HepG2 (cell line): ENCODE results near the gene BPI.

Source experiments
- BHLHE40 ChIP-seq: IDR thresholded peaks from 2 replicates; pipeline ENCODE4 v1.6.1; 2011; ENCODE audit warnings: low read length, improper control_type of control experiment
- BRCA1 ChIP-seq: sonication (generic); formaldehyde crosslinking; IDR thresholded peaks from 2 replicates; pipeline ENCODE4 v1.4.0; 2020; ENCODE audit warnings: missing genetic modification reagents
- HNRNPH1 ChIP-seq: fragments of 200-400 bp; formaldehyde crosslinking; optimal IDR thresholded peaks from 2 replicates; pipeline ENCODE3; 2017; ENCODE audit warnings: mild to moderate bottlenecking, low read depth, low read length
- KDM1A ChIP-seq: IDR thresholded peaks from 2 replicates; pipeline ENCODE4 v1.6.1; 2016; ENCODE audit warnings: missing compliant biosample characterization
- SP1 ChIP-seq, 2 experiments: fragments of 450-650 bp in 1 of 2; sonication (generic) in 1 of 2; formaldehyde crosslinking in 1 of 2; IDR thresholded peaks; 2 replicates each; pipeline versions ENCODE4 v1.4.0 to v1.6.1; 2016 to 2020; ENCODE audit warnings: missing genetic modification reagents in 1 of 2
- TOE1 ChIP-seq: sonication (generic); formaldehyde crosslinking; IDR thresholded peaks from 2 replicates; pipeline ENCODE4 v1.4.0; 2020; ENCODE audit warnings: mild to moderate bottlenecking, missing genetic modification reagents
- ZBTB7A ChIP-seq: sonication (generic); formaldehyde crosslinking; IDR thresholded peaks from 2 replicates; pipeline ENCODE4 v1.8.0; 2022; ENCODE audit warnings: mild to moderate bottlenecking, missing genetic modification reagents
- ZFP36 ChIP-seq: fragments of 150-350 bp; IDR thresholded peaks from 2 replicates; pipeline ENCODE4 v1.6.1; 2018; ENCODE audit warnings: borderline replicate concordance, low read length, low read depth; ENCODE audit not compliant: partially characterized antibody
- ZNF207 ChIP-seq: fragments of 450-650 bp; IDR thresholded peaks from 2 replicates; pipeline ENCODE4 v1.6.1; 2016; ENCODE audit warnings: antibody characterized with exemption, borderline replicate concordance
- ZNF616 ChIP-seq: sonication (generic); formaldehyde crosslinking; IDR thresholded peaks from 2 replicates; pipeline ENCODE4 v1.5.0; 2020; ENCODE audit warnings: low read depth, mild to moderate bottlenecking, missing genetic modification reagents
- ZNF644 ChIP-seq: IDR thresholded peaks from 2 replicates; pipeline ENCODE4 v1.6.1; 2016; ENCODE audit warnings: low read depth

DNA sequence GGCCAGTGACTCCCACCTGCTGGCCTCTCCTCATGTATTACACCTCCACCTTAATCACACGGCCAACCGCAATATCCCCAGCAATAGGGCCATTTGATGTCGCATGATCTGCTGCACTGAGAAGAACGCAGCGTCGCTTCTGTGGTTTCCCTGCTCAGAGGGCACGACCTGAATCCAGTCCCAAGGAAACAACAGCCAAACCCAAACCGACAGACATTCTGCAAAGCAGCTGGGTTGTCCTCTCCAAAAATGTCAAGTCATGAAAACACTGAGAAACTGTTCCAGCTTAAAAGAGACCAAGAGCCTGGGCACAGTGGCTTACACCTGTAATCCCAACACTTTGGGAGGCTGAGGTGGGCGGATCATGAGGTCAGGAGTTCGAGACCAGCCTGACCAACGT is 7.5 kb upstream of the BPI start:
- TF ChIP-seq HNRNPH1 (no peak), BHLHE40 (no peak), KDM1A (CRISPR knock-in tag) (no peak), ZFP36 (no peak), ZNF207 (no peak), TOE1 (CRISPR knock-in tag) (no peak), ZBTB7A (CRISPR knock-in tag) (no peak), ZNF616 (CRISPR knock-in tag) (no peak), BRCA1 (no peak), SP1 (IDR thresholded peaks at IDR 0.05) (no peak), SP1 (CRISPR knock-in tag; IDR thresholded peaks at IDR 0.05) (no peak), ZNF644 (CRISPR knock-in tag) (no peak)
